AG09309 (cell line): Measurements from ENCODE around the gene MARK2.

Source experiments
- DNase-seq: peaks from one replicate; pipeline ENCODE4 v3.0.0-alpha.2; 2010; ENCODE audit warnings: low read depth
- H3K4me3 ChIP-seq: 2 replicates; pipeline ENCODE4 v1.5.1; 2011; ENCODE audit warnings: mild to moderate bottlenecking, low read depth, low read length, moderate library complexity; ENCODE audit not compliant: control insufficient read depth
- CTCF ChIP-seq: IDR thresholded peaks from 2 replicates; pipeline ENCODE4 v1.5.1; 2011; ENCODE audit warnings: mild to moderate bottlenecking, low read depth, low read length, inconsistent platforms; ENCODE audit not compliant: insufficient read depth, control insufficient read depth; ENCODE audit errors: missing control alignments

Gene MARK2

GRCh38 chr11:63816166-63816565 lies 22.7 kb upstream of the MARK2 start:
- H3K4me3 ChIP-seq, result no peak overlapping the region
- no peak for DNase-seq
- TF ChIP-seq CTCF, result no peak

- no peak for DNase-seq
- TF ChIP-seq CTCF, result no peak
- H3K4me3 ChIP-seq, result no peak overlapping the region
Measured at GRCh38 chr11:63816732-63817131, 22.2 kb upstream of the MARK2 start.

- DNase-seq, result no peak
- TF ChIP-seq CTCF, result no peak
- H3K4me3 ChIP-seq, result no peak overlapping the region
Measured at GRCh38 chr11:63817758-63818498, 21.0 kb upstream of the MARK2 start.

- no peak for DNase-seq
- H3K4me3 ChIP-seq, result no peak overlapping the region
- no peak for TF ChIP-seq CTCF
Measured at GRCh38 chr11:63818609-63819008, 20.3 kb upstream of the MARK2 start.

- TF ChIP-seq CTCF, result no peak
- DNase-seq, result no peak
Measured at GRCh38 chr11:63821411-63821810, 17.5 kb upstream of the MARK2 start.

GRCh38 chr11:63826471-63827190 lies 12.3 kb upstream of the MARK2 start:
- no peak for DNase-seq
- H3K4me3 ChIP-seq, result no peak overlapping the region
- TF ChIP-seq CTCF, result no peak

More at GRCh38 chr11:63821411-63821810, 17.5 kb upstream of the MARK2 start:
- H3K4me3 ChIP-seq, result no peak overlapping the region
